HG03108 (cell line): Measurements from ENCODE around the gene GOLGA7B.

Experiments used
- ATAC-seq: cut with Tn5 transposase; IDR thresholded peaks from one replicate; pipeline ENCODE4 v1.9.1; 2021; ENCODE audit warnings: moderate library complexity; ENCODE audit not compliant: unreplicated experiment

GOLGA7B gene

DNA sequence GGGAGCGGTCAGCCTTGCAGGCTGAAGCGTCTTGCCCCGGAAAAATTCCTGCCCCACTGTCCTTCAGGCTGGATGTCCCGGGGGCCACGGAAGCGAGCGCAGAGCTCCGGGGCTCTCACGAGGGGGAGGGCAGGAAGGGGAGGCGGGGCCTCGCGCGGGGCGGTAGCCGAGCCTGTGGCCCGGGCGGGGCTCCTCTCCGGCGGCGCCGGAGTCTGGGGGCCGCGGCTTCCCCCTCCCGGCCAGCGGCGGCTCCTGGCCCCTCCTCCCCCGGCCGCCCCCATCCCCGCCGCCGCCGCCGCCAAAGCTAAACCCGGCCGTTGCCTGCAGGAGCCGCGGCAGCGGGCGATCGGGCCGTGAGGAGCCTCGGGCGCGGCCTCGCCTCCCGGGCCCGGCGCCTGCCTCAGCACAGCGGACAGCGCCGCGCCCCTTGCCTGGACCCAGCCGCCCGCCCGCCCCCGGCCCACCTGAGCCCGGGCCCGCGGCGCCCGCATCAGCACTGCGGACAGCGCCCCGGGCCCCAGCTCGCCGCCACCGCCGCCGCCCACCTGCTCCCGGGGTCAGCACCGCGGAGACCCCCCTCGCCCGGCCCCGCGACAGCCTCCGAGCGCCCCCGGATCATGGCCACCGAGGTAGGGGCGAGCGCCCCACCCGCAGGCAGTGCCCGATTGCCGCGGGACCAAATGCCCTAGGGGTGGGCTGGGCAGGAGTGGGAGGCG is at the start of gene GOLGA7B:
GOLGA7B (plus strand) TSS at position 157 of the 716 bp plus-strand sequence; CDS start at position 618, 461 bp downstream.
- ATAC-seq, result no peak

DNA sequence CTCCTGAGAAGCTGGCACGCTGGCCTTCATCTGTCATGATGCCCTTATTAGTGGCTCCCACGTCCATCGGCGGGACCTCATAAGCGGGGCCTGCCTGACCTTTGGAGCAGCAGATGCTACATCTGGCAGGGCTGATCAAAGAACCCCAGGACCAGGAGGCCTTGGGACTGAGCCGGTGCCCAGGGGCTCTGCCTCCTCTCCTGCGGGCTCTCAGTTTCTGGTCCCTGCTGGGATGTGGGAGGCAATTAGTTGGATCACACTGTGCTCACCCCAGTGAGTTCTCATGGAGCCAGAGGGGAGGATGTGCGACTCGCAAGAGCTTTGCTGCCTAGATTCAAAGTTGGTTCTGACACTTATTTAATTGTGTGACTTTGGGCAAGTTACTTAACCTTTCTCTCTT is 49.2 kb upstream of the GOLGA7B start:
- no peak for ATAC-seq

DNA sequence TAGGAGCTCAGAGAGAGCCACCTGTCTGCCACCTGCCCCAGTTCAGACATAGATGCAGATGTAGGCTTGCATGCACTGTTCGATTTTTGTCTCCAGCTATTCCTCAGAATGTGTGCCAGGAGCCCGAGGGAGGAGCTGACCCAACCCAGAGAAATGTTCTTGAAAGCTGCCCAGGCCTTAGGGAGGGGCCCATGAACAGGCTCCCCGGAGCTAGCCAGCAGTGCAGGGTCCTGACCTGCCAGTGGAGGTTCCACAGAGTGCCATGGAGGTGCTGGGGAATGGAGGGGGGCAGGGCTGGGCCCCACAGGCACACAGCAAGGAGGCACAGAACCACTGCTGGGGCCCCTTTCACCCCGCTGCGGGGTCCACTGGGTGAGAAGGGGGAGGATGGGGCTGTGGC is 48.2 kb upstream of the GOLGA7B start:
- ATAC-seq, result no peak

DNA sequence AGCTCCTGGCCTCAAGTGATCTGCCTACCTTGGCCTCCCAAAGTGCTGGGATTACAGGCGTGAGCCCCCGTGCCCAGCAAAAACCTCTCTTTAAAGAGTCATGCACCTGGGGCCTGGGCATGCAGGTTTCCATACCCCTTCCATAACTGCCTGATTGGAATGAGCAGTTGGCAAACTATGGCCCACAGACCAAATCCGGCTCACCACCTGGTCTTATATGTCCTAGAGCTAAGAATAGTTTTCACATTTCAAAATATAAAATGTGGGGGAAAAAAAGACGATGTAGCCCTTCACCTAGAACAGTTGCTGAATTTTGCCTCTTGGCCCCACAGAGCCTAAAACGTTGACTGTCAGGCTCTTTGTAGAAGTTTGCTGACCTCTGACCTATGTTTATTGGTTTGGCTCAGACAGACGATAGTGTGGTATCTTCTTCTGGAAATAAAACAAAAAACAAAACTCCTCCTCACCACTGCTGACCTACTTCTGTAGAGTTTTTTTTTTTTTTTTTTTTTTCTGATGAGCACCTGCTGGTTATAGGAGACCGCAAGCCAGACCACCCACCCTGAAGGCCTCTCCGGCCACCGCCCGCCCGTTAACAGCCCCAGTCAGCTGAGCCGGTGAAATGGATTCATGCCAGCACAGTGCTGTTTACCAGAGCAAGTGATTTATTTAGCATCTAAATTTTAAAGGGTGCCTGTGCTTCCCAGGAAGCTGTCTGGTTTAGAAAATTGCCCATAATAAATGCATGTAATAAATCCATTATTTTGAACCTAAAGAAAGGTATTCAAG is 44.4 kb upstream of the GOLGA7B start:
- no peak for ATAC-seq

DNA sequence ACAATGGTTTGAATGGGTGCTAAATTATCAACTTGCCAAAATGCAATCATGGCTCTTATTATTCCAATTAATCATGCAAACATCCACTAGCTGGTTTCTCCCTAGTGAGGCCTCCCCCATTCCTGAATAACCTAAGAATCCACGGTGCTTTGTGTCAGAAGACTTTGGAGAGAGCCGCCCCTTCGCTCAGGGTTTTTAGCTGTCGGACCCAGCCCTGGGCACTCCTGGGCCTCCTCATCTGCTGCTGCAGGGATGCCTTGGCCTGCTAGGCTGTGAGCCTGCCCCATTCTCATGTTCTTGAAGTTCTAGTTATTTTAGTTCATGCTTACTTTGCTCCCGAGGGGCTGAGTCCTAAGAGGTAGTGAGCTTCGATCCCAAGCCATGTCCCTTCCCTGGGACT is 43.7 kb upstream of the GOLGA7B start:
- ATAC-seq, result no peak

DNA sequence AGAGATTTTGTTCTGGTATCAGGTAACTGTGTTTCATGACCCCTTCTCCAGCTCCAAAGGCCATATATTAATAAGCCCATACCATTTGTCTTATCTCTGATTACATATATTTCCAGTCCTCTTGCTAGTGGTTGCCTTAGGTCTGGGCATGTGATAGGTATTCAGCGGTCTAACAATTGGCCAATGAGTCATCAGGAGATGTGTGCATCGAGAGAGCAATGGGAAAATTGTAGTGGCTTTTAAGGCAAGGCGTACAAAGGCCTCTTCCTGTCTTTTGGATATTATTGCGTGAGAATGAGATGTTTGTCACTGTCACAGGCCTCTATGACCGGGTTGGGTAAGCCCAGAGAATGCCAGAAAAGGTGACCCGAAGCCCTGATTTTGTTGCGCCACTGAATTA is 39.2 kb upstream of the GOLGA7B start:
- ATAC-seq, result no peak

DNA sequence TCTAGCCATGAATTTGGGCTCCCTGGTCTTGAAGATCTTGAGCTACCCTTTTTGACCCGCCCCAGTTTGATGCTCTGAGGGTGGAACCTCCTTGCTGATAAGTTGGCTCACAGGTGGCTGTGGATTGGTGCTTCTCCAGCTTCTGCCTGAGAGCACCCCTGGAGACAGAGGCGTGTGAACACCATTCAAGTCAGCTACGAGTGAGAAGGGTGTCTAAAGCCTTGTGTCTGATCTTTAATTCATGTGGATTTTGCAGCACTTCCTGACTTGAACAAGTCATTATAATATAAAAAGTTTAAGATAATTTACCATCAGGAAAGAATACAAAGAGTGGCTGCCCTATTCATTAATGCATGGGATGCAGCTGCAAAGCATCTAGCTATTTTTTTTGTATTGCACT is 37.7 kb upstream of the GOLGA7B start:
- ATAC-seq, result no peak

DNA sequence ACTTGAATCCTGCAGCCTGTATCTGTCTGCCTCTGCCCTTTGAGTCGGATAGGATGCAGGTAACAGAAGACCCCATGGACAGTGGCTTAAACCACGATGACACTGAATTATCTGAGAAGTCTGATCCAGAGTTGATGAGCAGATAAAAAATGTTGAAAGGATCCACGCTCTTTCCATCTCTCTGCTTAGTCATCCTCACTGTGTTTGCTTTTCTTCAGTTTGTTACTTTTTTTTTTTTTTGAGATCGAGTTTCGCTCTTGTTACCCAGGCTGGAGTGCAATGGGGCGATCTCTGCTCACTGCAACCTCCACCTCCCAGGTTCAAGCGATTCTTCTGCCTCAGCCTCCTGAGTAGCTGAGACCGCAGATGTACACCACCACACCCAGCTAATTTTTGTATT is 36.9 kb upstream of the GOLGA7B start:
- no peak for ATAC-seq

DNA sequence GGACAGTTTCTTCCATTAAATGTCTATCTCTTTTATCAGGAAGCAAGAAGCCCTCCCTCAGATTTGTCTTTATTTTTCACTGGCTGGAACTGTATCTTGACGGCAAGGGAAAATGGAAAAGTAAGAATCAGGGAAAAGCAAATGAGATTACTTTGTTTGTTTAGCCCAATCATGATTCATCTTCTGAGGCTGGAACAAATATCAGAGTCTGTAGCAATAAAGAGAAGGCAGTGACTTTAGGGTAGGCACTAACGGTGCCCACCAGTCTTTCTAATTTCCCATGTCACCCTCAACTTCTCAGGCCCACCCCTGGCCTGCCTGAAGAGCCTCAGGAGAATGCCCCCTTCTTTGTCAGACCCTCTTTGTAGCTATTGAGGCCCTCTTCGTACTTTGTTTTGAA is 36.3 kb upstream of the GOLGA7B start:
- ATAC-seq, result no peak

DNA sequence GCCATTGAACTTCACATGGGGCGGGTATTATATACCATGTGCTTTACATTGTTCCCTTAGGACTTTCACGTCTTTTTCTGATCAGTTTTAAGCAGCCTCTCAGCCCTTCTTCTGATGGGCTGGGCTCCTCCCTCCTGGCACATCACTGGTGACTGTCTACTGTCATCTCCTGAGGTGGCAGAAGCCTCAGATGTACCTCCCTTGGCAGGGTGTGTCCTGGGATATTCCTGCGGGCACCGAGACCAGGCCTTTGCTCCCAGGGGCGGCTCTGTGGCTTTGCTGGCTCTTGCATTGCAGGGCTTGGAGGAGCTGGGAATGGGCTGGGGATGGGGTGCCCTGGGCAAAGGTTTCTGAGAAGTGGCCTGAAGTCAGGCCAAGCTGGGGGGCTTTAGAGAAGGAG is 34.6 kb upstream of the GOLGA7B start:
- no peak for ATAC-seq

DNA sequence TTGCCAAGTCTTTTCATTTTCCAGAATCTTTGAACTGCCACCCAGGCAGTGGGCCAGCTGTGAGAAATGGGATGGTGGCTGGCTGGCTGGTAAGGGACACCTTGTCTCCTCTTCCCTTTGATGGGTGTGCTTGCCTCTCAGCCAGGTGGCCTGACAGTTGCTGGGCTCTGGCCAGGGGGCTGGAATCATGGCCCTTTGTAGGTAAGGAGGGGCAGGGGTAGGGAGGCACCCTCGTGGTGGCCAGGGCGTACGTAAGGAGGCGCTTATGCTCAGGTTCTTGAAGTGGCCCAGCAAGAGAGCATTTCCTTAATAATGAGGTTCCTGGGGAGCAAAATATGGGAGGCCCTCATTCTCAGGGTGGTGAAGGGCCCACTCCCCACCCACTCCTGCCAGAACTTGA is 33.0 kb upstream of the GOLGA7B start:
- ATAC-seq, result no peak

DNA sequence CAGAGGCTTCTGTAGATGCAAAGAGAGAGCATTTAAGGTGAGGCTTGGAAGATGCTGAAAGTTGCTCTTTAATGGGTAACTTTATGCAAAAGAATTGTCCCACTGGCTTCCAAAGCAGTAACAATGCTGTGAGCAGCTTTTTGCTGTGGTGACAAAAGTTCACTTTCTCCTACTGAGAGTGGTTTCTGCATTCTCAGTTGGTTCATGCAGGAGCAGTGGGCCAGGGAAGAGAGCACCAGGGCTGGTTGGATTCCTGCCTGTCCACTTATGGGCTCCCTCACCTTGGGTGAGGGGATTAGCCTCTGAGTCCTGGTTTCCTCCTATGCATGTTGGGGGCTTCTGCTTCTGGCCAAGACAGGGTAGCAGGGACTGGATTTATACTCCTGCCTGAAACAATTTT is 31.1 kb upstream of the GOLGA7B start:
- ATAC-seq, result no peak

DNA sequence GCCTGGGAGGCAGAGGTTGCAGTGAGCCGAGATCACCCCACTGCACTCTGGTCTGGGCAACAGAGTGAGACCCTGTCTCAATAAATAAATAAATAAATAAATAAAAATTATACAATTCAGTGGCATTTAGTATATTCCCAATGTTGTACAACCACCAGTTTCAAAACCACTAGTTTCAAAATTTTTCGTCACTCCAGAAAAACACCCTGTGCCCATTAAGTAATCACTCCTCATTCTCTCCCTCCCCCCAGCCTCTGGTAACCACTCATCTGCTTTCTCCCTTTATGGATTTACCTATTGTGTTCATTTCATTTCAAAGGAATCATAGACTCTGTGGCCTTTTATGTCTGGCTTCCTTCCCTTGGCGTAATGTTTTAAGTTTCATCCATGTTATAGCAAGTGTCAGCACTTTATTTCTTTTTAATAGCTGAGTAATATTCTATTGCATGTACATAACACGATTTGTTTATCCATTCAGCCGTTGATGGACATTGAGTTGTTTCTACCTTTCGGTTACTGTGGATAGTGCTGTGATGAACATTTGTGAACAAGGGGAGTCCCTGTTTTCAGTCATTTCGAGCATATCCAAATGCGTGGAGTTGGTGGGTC is 29.4 kb upstream of the GOLGA7B start:
- no peak for ATAC-seq

DNA sequence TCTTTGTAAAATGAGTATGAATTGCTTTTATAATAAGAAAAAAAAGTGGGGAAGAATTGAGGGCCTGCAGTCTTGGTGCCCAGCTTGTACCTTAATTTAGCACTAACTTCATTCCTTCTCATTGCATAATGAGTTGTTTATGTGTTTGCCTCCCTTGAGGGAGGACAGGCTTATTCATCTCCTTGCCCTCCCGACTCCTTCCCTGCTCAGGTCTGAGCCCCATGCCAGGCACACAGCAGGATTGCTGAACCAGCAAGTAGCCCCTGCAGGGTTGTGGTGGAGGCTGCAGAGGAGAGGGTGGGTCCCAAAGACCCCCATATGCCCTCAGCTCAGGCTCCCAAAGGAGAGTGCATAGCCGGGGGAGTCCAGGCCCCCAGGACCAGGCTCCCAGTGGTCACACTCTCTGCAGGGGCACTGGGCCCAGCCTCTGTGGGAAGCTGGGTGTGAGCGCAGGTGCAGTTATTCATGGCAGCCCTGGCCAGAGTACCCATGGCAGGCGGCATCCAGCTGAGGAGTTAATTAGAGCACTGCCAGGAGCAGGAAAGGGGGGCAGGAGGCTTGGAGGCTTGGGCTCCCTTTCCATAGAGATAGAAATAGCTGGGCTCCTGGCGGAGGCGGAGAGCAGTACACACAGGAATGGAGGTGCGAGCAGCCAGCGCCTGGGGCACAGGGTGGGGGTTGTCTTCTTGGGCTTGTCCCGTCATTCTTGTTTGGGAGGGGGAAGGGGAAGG is 28.2 kb upstream of the GOLGA7B start:
- no peak for ATAC-seq

DNA sequence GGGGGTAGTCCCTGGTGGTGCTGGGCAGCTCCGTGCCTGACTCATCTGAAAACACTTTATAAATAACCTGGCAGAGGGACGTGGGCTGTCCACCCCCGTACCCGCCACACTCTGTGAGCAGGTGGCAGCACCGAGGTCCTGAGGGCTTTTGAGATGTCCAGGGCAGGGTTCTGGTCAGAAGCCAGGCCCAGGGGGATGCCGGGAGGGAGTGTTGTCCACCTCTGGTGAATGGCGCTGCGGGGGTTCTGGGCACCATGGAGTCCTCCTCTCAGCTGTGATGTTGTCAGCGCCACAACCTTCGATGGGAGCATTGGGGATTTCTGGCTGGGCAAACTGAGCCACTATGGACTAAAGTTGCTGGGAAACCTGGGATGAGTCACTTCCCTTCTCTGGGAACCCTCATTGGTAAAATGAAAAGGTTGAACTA is 27.4 kb upstream of the GOLGA7B start:
- no peak for ATAC-seq

DNA sequence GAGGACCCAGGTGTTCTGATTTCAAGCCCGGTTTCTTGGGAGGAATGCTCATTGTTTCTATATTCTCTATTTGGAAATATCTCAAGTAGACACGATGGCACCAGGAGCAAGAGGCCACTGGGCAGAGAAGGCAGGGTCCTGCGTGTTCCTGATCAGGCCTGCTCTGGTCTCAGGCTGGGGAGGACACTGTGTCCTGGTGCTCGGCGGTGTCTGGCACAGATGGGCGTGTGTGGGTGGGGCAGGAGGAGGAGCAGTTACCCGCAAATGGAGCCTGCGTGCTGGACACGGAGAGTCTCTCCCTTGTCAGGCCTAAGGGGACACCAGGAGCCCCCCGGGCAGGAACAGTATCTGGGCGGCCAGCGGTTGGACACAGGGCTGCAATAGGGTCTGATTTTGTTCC is 25.9 kb upstream of the GOLGA7B start:
- ATAC-seq, result no peak

DNA sequence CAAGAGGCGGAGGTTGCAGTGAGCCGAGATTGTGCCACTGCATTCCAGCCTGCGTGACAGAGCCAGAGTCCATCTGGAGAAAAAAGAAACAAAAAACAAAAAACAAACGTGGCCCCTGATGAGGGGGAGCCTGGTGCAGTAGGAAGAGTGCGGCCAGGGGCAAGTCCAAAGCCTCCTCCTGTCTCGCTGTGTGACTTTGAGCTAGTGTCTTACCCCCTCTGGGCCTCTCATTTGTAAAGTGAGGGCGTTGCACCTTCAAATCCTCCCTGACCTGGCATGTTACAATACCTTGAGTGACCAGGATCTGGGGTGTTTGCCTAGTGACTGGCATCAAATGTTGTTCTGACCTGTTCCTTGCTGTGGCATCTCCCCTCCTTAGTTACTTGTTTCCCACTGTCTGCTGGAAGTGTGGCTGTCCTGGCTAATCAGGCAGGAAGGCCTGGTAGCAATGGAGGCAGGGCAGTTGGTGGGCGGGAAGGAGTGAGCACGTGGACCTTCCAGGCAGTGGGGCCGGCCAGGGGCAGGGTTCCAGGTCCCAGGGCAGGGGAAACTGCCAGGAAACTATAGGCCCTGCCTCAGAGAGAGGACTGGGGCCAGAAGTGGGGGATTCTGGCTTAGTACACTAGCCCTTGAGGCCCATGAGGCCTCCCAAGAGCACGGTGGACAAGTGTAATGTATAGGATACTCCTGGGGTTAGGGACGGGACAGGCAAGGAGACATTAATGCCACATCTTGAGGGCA is 24.5 kb upstream of the GOLGA7B start:
- ATAC-seq, result no peak

DNA sequence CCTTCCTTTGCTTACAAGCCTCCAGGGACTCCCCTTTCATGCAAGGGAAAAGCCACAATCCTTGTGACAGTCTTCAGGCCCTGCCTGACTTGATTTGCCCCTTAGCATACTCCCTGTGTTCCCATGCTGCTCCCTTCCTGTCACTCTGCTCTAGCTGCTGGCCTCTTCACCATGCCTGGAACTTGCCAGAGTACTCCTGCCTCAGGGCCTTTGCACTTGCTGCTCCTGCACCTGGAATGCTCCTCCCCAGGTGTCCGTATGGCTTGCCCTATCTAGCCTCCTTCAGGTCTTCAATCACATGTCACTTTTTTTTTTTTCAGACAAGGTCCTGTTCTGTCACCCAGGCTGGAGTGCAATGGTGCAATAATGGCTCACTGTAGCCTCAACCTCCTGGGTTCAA is 22.8 kb upstream of the GOLGA7B start:
- ATAC-seq, result no peak

DNA sequence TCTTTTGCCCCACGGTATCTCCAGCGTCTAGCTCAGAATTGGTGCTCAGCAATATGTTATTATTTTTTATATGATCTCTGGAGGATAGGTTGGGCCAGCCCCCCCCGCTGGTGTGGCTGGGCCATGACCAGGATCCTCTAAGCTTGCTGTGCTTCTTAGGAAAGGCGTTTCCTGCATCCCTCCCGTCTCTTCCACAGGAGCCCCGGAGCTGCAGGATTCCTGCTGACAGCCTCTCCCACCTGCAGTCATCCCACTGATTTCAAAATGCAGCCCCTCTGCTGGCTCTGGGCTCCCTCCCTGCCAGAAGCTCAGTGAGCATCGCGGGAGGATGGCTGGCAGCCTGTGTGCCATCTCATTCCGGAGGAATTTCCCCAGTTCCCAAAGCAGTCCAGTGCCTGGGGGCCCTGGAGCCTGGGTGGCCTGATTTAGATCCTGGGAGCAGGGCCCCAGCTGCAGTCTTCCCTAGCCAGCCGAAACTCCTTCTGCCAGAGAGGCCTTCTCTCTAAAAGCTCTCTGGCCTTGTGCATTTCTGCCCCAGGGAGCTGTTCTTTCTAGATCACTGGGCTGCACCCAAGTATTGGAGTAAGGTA is 21.8 kb upstream of the GOLGA7B start:
- ATAC-seq, result no peak

DNA sequence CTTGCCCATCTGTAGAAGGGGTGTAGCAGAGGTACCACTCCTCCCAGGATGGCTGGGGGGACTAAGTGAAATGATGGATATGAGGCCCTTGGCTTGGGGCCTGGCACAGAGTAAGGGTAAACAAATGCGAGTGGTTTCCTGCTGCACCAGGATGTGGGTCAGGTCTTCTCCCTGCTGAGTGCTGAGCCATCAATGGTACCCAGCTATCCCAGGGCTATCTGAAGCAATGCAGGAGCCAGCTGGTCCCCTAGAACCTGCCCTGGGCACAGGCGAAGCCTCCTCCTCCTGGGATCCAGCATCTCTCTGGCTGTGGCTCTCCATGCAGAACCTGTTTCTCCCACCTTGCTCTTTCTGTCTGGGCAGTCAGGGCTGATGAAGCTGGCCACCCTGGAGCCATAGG is 20.9 kb upstream of the GOLGA7B start:
- ATAC-seq, result no peak
